DOHH2 (cell line): Measurements from ENCODE around the gene MYO1A.

ENCODE experiments used
- H3F3A ChIP-seq: fragments of 200-600 bp; sonication (generic), shearing (Covaris generic); 2 replicates; pipeline ENCODE4 v1.6.0; 2016; ENCODE audit warnings: antibody characterized with exemption, mild to moderate bottlenecking; ENCODE audit not compliant: control insufficient read depth, insufficient read depth
- H3K27ac ChIP-seq: fragments of 200-600 bp; sonication (generic); 2 replicates; pipeline ENCODE4 v1.5.1; 2014; ENCODE audit warnings: low read depth, mild to moderate bottlenecking, low read length, moderate library complexity
- H3K27me3 ChIP-seq: fragments of 200-600 bp; sonication (generic); 2 replicates; pipeline ENCODE4 v1.6.1; 2014; ENCODE audit warnings: mild to moderate bottlenecking, low read length, mixed read lengths; ENCODE audit not compliant: control insufficient read depth
- H3K36me3 ChIP-seq: fragments of 200-600 bp; sonication (generic); 2 replicates; pipeline ENCODE4 v1.6.1; 2014; ENCODE audit warnings: mild to moderate bottlenecking, low read length, moderate library complexity, mixed read lengths; ENCODE audit not compliant: control insufficient read depth
- H3K4me1 ChIP-seq: fragments of 200-600 bp; sonication (generic); 2 replicates; pipeline ENCODE4 v1.6.1; 2014; ENCODE audit warnings: mild to moderate bottlenecking, low read length, mixed read lengths; ENCODE audit not compliant: control insufficient read depth
- H3K4me2 ChIP-seq: fragments of 200-600 bp; sonication (generic); 2 replicates; pipeline ENCODE4 v1.6.0; 2014; ENCODE audit warnings: mild to moderate bottlenecking, low read length, moderate library complexity
- H3K4me3 ChIP-seq: fragments of 200-600 bp; sonication (generic); 2 replicates; pipeline ENCODE4 v1.5.1; 2014; ENCODE audit warnings: mild to moderate bottlenecking, low read length, mixed read lengths
- H3K79me2 ChIP-seq: fragments of 200-600 bp; sonication (generic); 2 replicates; pipeline ENCODE4 v1.6.1; 2014; ENCODE audit warnings: mild to moderate bottlenecking, low read length, mixed read lengths; ENCODE audit not compliant: control insufficient read depth
- H3K9me2 ChIP-seq: fragments of 200-600 bp; sonication (generic); replicated peaks from 2 replicates; pipeline ENCODE4 v1.6.1; 2014; ENCODE audit warnings: mild to moderate bottlenecking, low read length, mixed read lengths; ENCODE audit not compliant: control insufficient read depth
- H3K9me3 ChIP-seq: fragments of 200-600 bp; sonication (generic); 2 replicates; pipeline ENCODE4 v1.6.1; 2014; ENCODE audit warnings: antibody characterized with exemption, low read length, mixed read lengths; ENCODE audit not compliant: control insufficient read depth, insufficient read depth
- H4K20me1 ChIP-seq: fragments of 200-600 bp; sonication (generic); 2 replicates; pipeline ENCODE4 v1.6.0; 2014; ENCODE audit warnings: low read depth, mild to moderate bottlenecking, antibody characterized with exemption, low read length, moderate library complexity; ENCODE audit not compliant: control insufficient read depth, insufficient read depth
- EZH2phosphoT487 ChIP-seq: fragments of 200-600 bp; sonication (generic); IDR thresholded peaks from 2 replicates; pipeline ENCODE4 v1.6.1; 2017; ENCODE audit warnings: borderline replicate concordance, mild to moderate bottlenecking, antibody characterized with exemption, low read length, moderate library complexity, mixed read lengths
- TF ChIP-seq, protein P1 (sequence below): fragments of 200-600 bp; sonication (generic); IDR thresholded peaks from one replicate; pipeline ENCODE4 v1.5.1; 2014; ENCODE audit warnings: antibody characterized with exemption, mild to moderate bottlenecking, low read depth, low read length; ENCODE audit not compliant: poor library complexity, severe bottlenecking

MYO1A gene

DNA sequence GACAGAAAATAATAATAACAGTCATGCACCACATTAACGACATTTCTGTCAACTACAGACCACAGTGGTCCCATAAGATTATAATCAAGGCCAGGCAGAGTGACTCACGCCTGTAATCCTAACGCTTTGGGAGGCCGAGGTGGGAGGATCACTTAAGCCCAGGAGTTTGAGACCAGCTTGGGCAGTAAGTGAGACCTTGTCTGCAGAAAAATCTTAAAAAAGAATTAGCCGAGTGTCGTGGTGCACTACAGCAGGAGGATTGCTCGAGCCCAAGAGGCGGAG lies 47.6 kb upstream of the MYO1A start:
- Histone ChIP-seq H3K36me3 (peaks cover 68% of the 10 kb centered on the region), H3K4me2 (no peak overlapping the region)

DNA sequence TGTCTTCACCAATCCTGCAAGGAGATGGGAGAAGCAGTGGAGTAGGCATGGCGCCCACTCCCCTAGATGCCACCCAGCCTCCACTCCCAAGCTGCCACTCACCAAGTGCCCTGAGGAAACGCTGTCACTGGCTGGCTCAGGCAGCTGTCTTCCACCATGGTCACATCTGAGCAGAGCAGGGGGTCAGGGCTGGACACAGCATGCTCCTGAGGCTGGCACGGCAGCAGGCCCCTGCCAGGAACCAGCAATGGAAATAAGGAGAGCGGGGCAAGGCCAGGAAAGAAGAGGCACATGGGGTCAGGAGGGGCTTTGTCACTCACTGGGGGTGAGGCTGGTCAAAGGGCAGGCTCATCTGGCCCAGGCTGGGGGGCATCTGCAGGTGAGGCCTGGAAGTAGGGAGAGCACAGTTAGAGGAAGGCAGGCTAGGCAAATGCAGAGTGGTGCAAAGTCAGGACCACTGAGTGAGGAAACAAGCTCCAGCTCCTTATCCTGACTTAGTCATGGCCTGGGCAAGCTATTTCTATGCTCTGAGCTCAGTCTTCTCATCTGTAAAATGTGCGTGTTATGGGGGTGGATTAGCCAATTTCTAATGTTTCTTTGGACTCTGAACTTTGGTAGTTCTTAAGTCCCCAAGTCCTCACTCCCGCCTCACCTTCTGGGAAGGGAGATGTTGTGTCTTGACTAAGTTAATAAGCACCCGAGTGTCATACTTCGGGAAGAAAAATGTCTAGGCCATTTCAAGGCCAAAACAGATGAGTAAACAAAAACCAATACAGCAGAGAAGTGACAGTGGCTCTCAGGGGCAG lies 47.0 kb upstream of the MYO1A start:
- peaks cover 68% of the 10 kb centered on the region for H3K36me3 ChIP-seq
- no peaks in the 10 kb centered on the region for H4K20me1 ChIP-seq
- no peaks in the 10 kb centered on the region for H3K9me2 ChIP-seq
- no peak overlapping the region for H3K4me2 ChIP-seq
- no peaks in the 10 kb centered on the region for H3K79me2 ChIP-seq
- no peaks in the 10 kb centered on the region for H3K27me3 ChIP-seq
- peaks cover 17% of the 10 kb centered on the region for H3K4me1 ChIP-seq
- H3K4me3 ChIP-seq = no peak overlapping the region
- H3K9me3 ChIP-seq = no peaks in the 10 kb centered on the region
- no peak overlapping the region for H3K27ac ChIP-seq
- H3F3A ChIP-seq = peaks cover 16% of the 10 kb centered on the region
- TF ChIP-seq, protein P1, sequence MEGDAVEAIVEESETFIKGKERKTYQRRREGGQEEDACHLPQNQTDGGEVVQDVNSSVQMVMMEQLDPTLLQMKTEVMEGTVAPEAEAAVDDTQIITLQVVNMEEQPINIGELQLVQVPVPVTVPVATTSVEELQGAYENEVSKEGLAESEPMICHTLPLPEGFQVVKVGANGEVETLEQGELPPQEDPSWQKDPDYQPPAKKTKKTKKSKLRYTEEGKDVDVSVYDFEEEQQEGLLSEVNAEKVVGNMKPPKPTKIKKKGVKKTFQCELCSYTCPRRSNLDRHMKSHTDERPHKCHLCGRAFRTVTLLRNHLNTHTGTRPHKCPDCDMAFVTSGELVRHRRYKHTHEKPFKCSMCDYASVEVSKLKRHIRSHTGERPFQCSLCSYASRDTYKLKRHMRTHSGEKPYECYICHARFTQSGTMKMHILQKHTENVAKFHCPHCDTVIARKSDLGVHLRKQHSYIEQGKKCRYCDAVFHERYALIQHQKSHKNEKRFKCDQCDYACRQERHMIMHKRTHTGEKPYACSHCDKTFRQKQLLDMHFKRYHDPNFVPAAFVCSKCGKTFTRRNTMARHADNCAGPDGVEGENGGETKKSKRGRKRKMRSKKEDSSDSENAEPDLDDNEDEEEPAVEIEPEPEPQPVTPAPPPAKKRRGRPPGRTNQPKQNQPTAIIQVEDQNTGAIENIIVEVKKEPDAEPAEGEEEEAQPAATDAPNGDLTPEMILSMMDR = no peak
- no peak for TF ChIP-seq EZH2phosphoT487

More for the DNA sequence above, 47.6 kb upstream of the MYO1A start:
- peaks cover 15% of the 10 kb centered on the region for H3F3A ChIP-seq
- H3K9me3 ChIP-seq = no peaks in the 10 kb centered on the region
- H3K4me1 ChIP-seq = peaks cover 17% of the 10 kb centered on the region
- no peaks in the 10 kb centered on the region for H3K27me3 ChIP-seq
- no peaks in the 10 kb centered on the region for H3K9me2 ChIP-seq
- no peak overlapping the region for H3K4me3 ChIP-seq
- H3K79me2 ChIP-seq = no peaks in the 10 kb centered on the region
- H4K20me1 ChIP-seq = no peaks in the 10 kb centered on the region
- H3K27ac ChIP-seq = no peak overlapping the region
- TF ChIP-seq, protein P1 = no peak
- TF ChIP-seq EZH2phosphoT487 = no peak

DNA sequence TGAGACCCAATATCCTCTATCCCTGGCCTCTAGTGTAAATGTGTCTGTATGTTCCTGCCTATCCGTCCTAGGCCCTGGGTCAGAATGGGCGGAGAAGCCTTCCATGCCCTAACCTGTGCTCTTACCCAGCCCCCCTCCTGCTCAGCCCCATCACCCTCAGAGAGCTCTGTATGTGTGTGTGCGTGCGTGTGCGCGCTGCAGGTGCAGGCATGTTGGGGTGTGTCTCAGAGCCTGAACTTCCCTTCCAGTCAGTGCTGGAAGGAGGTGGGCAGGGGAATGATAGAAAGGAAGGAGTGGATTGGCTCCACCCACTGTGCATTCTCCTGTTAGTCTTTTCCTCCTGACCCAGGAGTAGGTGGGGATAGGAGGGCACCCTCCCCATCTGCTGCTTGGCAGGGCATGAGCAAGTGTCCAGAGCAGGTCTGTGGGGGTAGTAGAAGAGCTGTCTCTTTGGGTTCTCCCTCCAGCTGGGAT lies 46.2 kb upstream of the MYO1A start:
- no peak overlapping the region for H3K4me2 ChIP-seq
- TF ChIP-seq, protein P1 = no peak
- no peak for TF ChIP-seq EZH2phosphoT487
- H3K27ac ChIP-seq = no peak overlapping the region
- H3K4me1 ChIP-seq = peaks cover 17% of the 10 kb centered on the region
- H3K4me3 ChIP-seq = no peak overlapping the region
- no peaks in the 10 kb centered on the region for H3K27me3 ChIP-seq
- no peaks in the 10 kb centered on the region for H3K79me2 ChIP-seq
- no peaks in the 10 kb centered on the region for H3K9me2 ChIP-seq
- peaks cover 64% of the 10 kb centered on the region for H3K36me3 ChIP-seq
- no peaks in the 10 kb centered on the region for H4K20me1 ChIP-seq
- no peaks in the 10 kb centered on the region for H3K9me3 ChIP-seq
- H3F3A ChIP-seq = peaks cover 17% of the 10 kb centered on the region
